A549 (cell line): ENCODE results near the gene UGT2A3.

Experiments used
- BHLHE40 ChIP-seq: IDR thresholded peaks from 2 replicates; pipeline ENCODE4 v1.6.1; 2012; ENCODE audit warnings: low read depth, low read length, inconsistent platforms
- CHD2 ChIP-seq: fragments of 150-350 bp; IDR thresholded peaks from 2 replicates; pipeline ENCODE4 v1.6.1; 2014; ENCODE audit warnings: low read length; ENCODE audit not compliant: partially characterized antibody
- CTCF ChIP-seq: fragments of >200 bp; sonication (Bioruptor Twin); formaldehyde crosslinking; IDR thresholded peaks from 3 replicates; pipeline ENCODE4 v1.5.1; 2016
- EHMT2 ChIP-seq: fragments of 200-600 bp; sonication (generic); IDR thresholded peaks from 2 replicates; pipeline ENCODE4 v1.6.1; 2016; ENCODE audit warnings: antibody characterized with exemption, low read depth, mild to moderate bottlenecking, moderate library complexity
- ELK1 ChIP-seq: fragments of 150-350 bp; IDR thresholded peaks from 2 replicates; pipeline ENCODE4 v1.6.1; 2014; ENCODE audit warnings: low read depth, mild to moderate bottlenecking, low read length
- EP300 ChIP-seq, 2 experiments: fragments of >200 bp; sonication (Bioruptor Twin); formaldehyde crosslinking; IDR thresholded peaks; 2 replicates in 1 of 2; 3 replicates in 1 of 2; pipeline ENCODE4 v1.6.1; 2016 to 2017
- FOSL2 ChIP-seq, 2 experiments: fragments of 450-650 bp in 1 of 2; fragments of >200 bp in 1 of 2; sonication (Bioruptor Twin) in 1 of 2; formaldehyde crosslinking; IDR thresholded peaks; 2 replicates each; pipeline versions ENCODE4 v1.5.0 to v1.6.1; 2016 to 2020; ENCODE audit warnings: mild to moderate bottlenecking in 1 of 2, moderate library complexity in 1 of 2
- HOXB5 ChIP-seq: fragments of 250-450 bp; sonication (Bioruptor Pico); IDR thresholded peaks from 2 replicates; pipeline ENCODE4 v1.5.0; 2020; ENCODE audit warnings: mild to moderate bottlenecking, moderate library complexity
- KDM1A ChIP-seq: fragments of 200-600 bp; sonication (generic); IDR thresholded peaks from 2 replicates; pipeline ENCODE4 v1.6.1; 2016; ENCODE audit warnings: low read depth, mild to moderate bottlenecking
- MAZ ChIP-seq: fragments of 150-350 bp; IDR thresholded peaks from 2 replicates; pipeline ENCODE4 v1.6.1; 2014; ENCODE audit warnings: antibody characterized with exemption, low read depth, low read length, borderline replicate concordance
- POLR2A ChIP-seq: IDR thresholded peaks from 2 replicates; pipeline ENCODE4 v1.6.1; 2012; ENCODE audit warnings: mild to moderate bottlenecking, low read length
- RARB ChIP-seq: fragments of 250-450 bp; sonication (Bioruptor Pico); IDR thresholded peaks from 2 replicates; pipeline ENCODE4 v1.8.0; 2021; ENCODE audit warnings: mild to moderate bottlenecking, moderate library complexity
- USF2 ChIP-seq: fragments of 450-650 bp; IDR thresholded peaks from 2 replicates; pipeline ENCODE4 v1.6.1; 2014; ENCODE audit warnings: antibody characterized with exemption

GRCh38 chr4:68929076-68929737 lies 22.4 kb downstream of the UGT2A3 start:
- no peak for TF ChIP-seq CTCF
- TF ChIP-seq CHD2, result no peak
- no peak for TF ChIP-seq EHMT2
- no peak for TF ChIP-seq FOSL2 (IDR thresholded peaks at IDR 0.05)
- TF ChIP-seq FOSL2 (CRISPR knock-in tag; IDR thresholded peaks at IDR 0.05), result no peak
- no peak for TF ChIP-seq KDM1A
- TF ChIP-seq POLR2A, result no peak
- no peak for TF ChIP-seq RARB (CRISPR knock-in tag)
- TF ChIP-seq ELK1, result no peak
- no peak for TF ChIP-seq EP300 (IDR thresholded peaks at IDR 0.05)
- TF ChIP-seq BHLHE40, result no peak
- TF ChIP-seq HOXB5 (CRISPR knock-in tag), result no peak
- TF ChIP-seq MAZ, result no peak
- TF ChIP-seq USF2, result no peak
